ENCODE measurements around the gene DBX1.

GRCh38 chr11:20110908-20111669, 49.2 kb downstream of the DBX1 start:
- TF ChIP-seq MYC (IDR thresholded peaks at IDR 0.05; ENCODE audit: borderline replicate concordance, low read length) (no peak), CTCF (IDR thresholded peaks at IDR 0.05) (peak; percentile 83), POLR2A (IDR thresholded peaks at IDR 0.05; ENCODE audit: low read length) (no peak), CHD4 (IDR thresholded peaks at IDR 0.05; ENCODE audit: borderline replicate concordance) (no peak), SMC3 (IDR thresholded peaks at IDR 0.05) (peak; percentile 77), BCL3 (IDR thresholded peaks at IDR 0.05) (no peak)
